Right lobe of liver (tissue), 6 donors: ENCODE measurements around the gene COL16A1. TPM values are rescaled to one million over a fixed set of nuclear protein-coding genes. Genes with fewer than 3 reads are reported as not detected.

ENCODE experiments used
- ATAC-seq, 4 donors: fragments of 200-7000 bp; cut with Tn5 transposase; one replicate each; pipeline ENCODE4 v1.9.1; 2020; ENCODE audit warnings: mild to moderate bottlenecking in 4 of 4, moderate library complexity in 4 of 4
- DNase-seq, 3 donors: peaks; one replicate each; pipeline ENCODE4 v3.0.0-alpha.2; 2020
- H3K27ac ChIP-seq, 3 donors: fragments of 200-600 bp; one replicate each; pipeline ENCODE4 v1.8.0; 2022
- H3K27me3 ChIP-seq, 2 donors: fragments of 200-600 bp; one replicate each; pipeline ENCODE4 v1.8.0; 2022
- H3K36me3 ChIP-seq, 4 donors: fragments of 200-600 bp; sonication (generic) in 1 of 4; one replicate each; pipeline versions ENCODE4 v1.5.1 to v1.8.0; 2017 to 2022; ENCODE audit warnings: control low read depth in 1 of 4
- H3K4me1 ChIP-seq, 4 donors: fragments of 200-600 bp; sonication (generic) in 1 of 4; one replicate each; pipeline versions ENCODE4 v1.5.1 to v1.8.0; 2017 to 2022; ENCODE audit warnings: control low read depth in 1 of 4
- H3K4me3 ChIP-seq, 3 donors: fragments of 200-600 bp; one replicate each; pipeline ENCODE4 v1.8.0; 2022
- H3K9me3 ChIP-seq, 4 donors: fragments of 200-600 bp; sonication (generic) in 1 of 4; one replicate each; pipeline versions ENCODE4 v1.5.1 to v1.8.0; 2017 to 2022; ENCODE audit warnings: control low read depth in 1 of 4
- CTCF ChIP-seq, 4 donors: fragments of 200-600 bp in 3 of 4; fragments of 450-650 bp in 1 of 4; IDR thresholded peaks; one replicate each; pipeline versions ENCODE4 v1.5.1 to v1.8.0; 2016 to 2022; ENCODE audit warnings: antibody characterized with exemption in 4 of 4, mild to moderate bottlenecking in 2 of 4
- POLR2A ChIP-seq: fragments of 450-650 bp; IDR thresholded peaks from one replicate; pipeline ENCODE4 v1.6.1; 2017; ENCODE audit warnings: antibody characterized with exemption, mild to moderate bottlenecking
- WGBS: methylation state at CpG from one replicate; pipeline ENCODE4 v1.1.6; 2018; ENCODE audit warnings: low coverage, low lambda C conversion rate; ENCODE audit not compliant: insufficient coverage; ENCODE audit errors: missing lambda C conversion rate; 5-methylcytosine and 5-hydroxymethylcytosine counted together
- intact Hi-C, 2 donors: fragments of 100-400 bp; cut with DNase I; formaldehyde crosslinking; loops; one replicate each; pipeline versions ENCODE4 v1.11.2 to v1.14.1; 2022
- total RNA-seq, 6 experiments: library from RNA; depleted of rRNA in 2 of 6; stranded (reverse); fragments of >200 nt in 2 of 6; fragmentation: NEBNext Ultra II Directional in 3 of 6; extraction: Animal tissue kit (Norgen Biotek cat#: 25700) in 3 of 6; gene quantifications; one replicate each; pipeline versions ENCODE4 v1.1.0 to v1.2.4, GENCODE V29; 2016 to 2023
- donor health status: DM: no; HTN: yes; CAD: no.
- donor health status: DM: no; HTN: no; CAD: no.
- donor health status: DM: no; HTN: no; CAD: no.
- donor health status: DM: no; HTN: yes; CAD: no.
- donor health status: DM: no; HTN: yes; CAD: no.

The COL16A1 gene
- total RNA-seq, 6 experiments from 2014 or later = 0.73 to 3.5 (median 1.9) TPM

GRCh38 chr1:31652891-31653499 is 50.8 kb downstream of the COL16A1 start:
- DNase-seq (no peak), ATAC-seq (no peak)
- Histone ChIP-seq H3K4me3 (no peak overlapping the region), H3K4me1 (no peaks in the 10 kb centered on the region), H3K36me3 (no peaks in the 10 kb centered on the region), H3K9me3 (no peaks in the 10 kb centered on the region), H3K27me3 (no peaks in the 10 kb centered on the region), H3K27ac (no peak overlapping the region)
- intact Hi-C loops = no loop called here
- TF ChIP-seq POLR2A (no peak), CTCF (IDR thresholded peaks at IDR 0.05) (no peak)
- WGBS = 50% methylated on average over 1 of the region's 4 CpGs

- intact Hi-C loops = no loop called here
- ATAC-seq = no peak
Observed at GRCh38 chr1:31651766-31652165, 52.1 kb downstream of the COL16A1 start.

GRCh38 chr1:31651089-31651420 is 52.8 kb downstream of the COL16A1 start:
- DNase-seq (no peak), ATAC-seq (no peak)
- H3K27ac ChIP-seq = no peak overlapping the region
- H3K27me3 ChIP-seq = no peaks in the 10 kb centered on the region
- no peaks in the 10 kb centered on the region for H3K36me3 ChIP-seq
- no peak overlapping the region for H3K4me3 ChIP-seq
- 57% methylated on average over 1 of the region's 1 CpG for WGBS
- TF ChIP-seq POLR2A (no peak), CTCF (IDR thresholded peaks at IDR 0.05) (no peak)
- H3K4me1 ChIP-seq = no peaks in the 10 kb centered on the region
- H3K9me3 ChIP-seq = no peaks in the 10 kb centered on the region
- intact Hi-C loops = no loop called here

More at GRCh38 chr1:31651766-31652165, 52.1 kb downstream of the COL16A1 start:
- no peaks in the 10 kb centered on the region for H3K36me3 ChIP-seq
- H3K9me3 ChIP-seq = no peaks in the 10 kb centered on the region
- WGBS = 58% methylated on average over 5 of the region's 6 CpGs
- no peak overlapping the region for H3K27ac ChIP-seq
- no peaks in the 10 kb centered on the region for H3K27me3 ChIP-seq
- no peaks in the 10 kb centered on the region for H3K4me1 ChIP-seq
- DNase-seq = no peak
- H3K4me3 ChIP-seq = no peak overlapping the region
- TF ChIP-seq CTCF (IDR thresholded peaks at IDR 0.05) = no peak

- Histone ChIP-seq H3K36me3 (no peaks in the 10 kb centered on the region), H3K4me1 (peaks cover 0 to 2% (median 0%) of the 10 kb centered on the region in 4 donors), H3K27ac (no peak overlapping the region), H3K9me3 (no peaks in the 10 kb centered on the region), H3K27me3 (no peaks in the 10 kb centered on the region), H3K4me3 (no peak overlapping the region)
- TF ChIP-seq POLR2A = no peak
- no peak for TF ChIP-seq CTCF (IDR thresholded peaks at IDR 0.05)
- intact Hi-C loops = no loop called here
- no peak for ATAC-seq
- 77% methylated on average over 7 of the region's 9 CpGs for WGBS
- DNase-seq = no peak
Observed at GRCh38 chr1:31650161-31651088, 53.4 kb downstream of the COL16A1 start.
